HG03354 (cell line): ENCODE data around the gene LRIF1.

ENCODE experiments used
- ATAC-seq: cut with Tn5 transposase; IDR thresholded peaks from one replicate; pipeline ENCODE4 v1.9.1; 2021; ENCODE audit warnings: mild to moderate bottlenecking; ENCODE audit not compliant: unreplicated experiment, poor library complexity, severe bottlenecking

Gene LRIF1

GRCh38 chr1:110899458-110899843 lies 64.3 kb downstream of the LRIF1 start:
- no peak for ATAC-seq

- ATAC-seq: no peak
Observed at GRCh38 chr1:110898734-110899457, 64.8 kb downstream of the LRIF1 start.

- ATAC-seq: no peak
Observed at GRCh38 chr1:110897681-110898080, 66.0 kb downstream of the LRIF1 start.
